HG03558 (cell line): ENCODE results near the gene CHPF2.

Experiments used
- ATAC-seq: cut with Tn5 transposase; IDR thresholded peaks from one replicate; pipeline ENCODE4 v1.9.1; 2021; ENCODE audit warnings: moderate number of reproducible peaks; ENCODE audit not compliant: unreplicated experiment; ENCODE audit errors: extremely low read depth

Gene CHPF2

GRCh38 chr7:151202836-151203235 lies 29.4 kb upstream of the CHPF2 start:
- no peak for ATAC-seq

GRCh38 chr7:151204383-151205032 lies 27.8 kb upstream of the CHPF2 start:
- ATAC-seq: no peak

- ATAC-seq: no peak
Observed at GRCh38 chr7:151205730-151206129, 26.6 kb upstream of the CHPF2 start.

- no peak for ATAC-seq
Observed at GRCh38 chr7:151206914-151207313, 25.4 kb upstream of the CHPF2 start.

GRCh38 chr7:151207315-151207714 lies 25.0 kb upstream of the CHPF2 start:
- no peak for ATAC-seq

GRCh38 chr7:151207804-151208203 lies 24.5 kb upstream of the CHPF2 start:
- ATAC-seq: no peak

GRCh38 chr7:151208253-151208862 lies 23.9 kb upstream of the CHPF2 start:
- ATAC-seq: no peak

- ATAC-seq: no peak
Observed at GRCh38 chr7:151209588-151209987, 22.7 kb upstream of the CHPF2 start.

GRCh38 chr7:151210087-151210854 lies 22.0 kb upstream of the CHPF2 start, which contains the start of gene H2BK1:
TSS of gene H2BK1 (minus strand) at chr7:151210488. CDS start at chr7:151210318, 170 bp downstream.
- ATAC-seq: no peak

- ATAC-seq: no peak
Observed at GRCh38 chr7:151211155-151211772, 21.0 kb upstream of the CHPF2 start.

GRCh38 chr7:151212626-151213025 lies 19.7 kb upstream of the CHPF2 start:
- no peak for ATAC-seq

GRCh38 chr7:151213826-151214225 lies 18.5 kb upstream of the CHPF2 start:
- ATAC-seq: no peak

- no peak for ATAC-seq
Observed at GRCh38 chr7:151215396-151215795, 16.9 kb upstream of the CHPF2 start.

- ATAC-seq: no peak
Observed at GRCh38 chr7:151218170-151218569, 14.1 kb upstream of the CHPF2 start.

GRCh38 chr7:151223728-151224127 lies 8.6 kb upstream of the CHPF2 start:
- no peak for ATAC-seq

- no peak for ATAC-seq
Observed at GRCh38 chr7:151225948-151226510, 6.3 kb upstream of the CHPF2 start.

GRCh38 chr7:151226560-151226874 lies 5.8 kb upstream of the CHPF2 start:
- ATAC-seq: no peak

- ATAC-seq: peak; percentile 99
Observed at GRCh38 chr7:151226875-151227782, 5.2 kb upstream of the CHPF2 start, which contains the start of gene ABCF2. TSS of gene ABCF2 (minus strand) at chr7:151227205. CDS start at chr7:151226458, 747 bp downstream.

- ATAC-seq: no peak
Observed at GRCh38 chr7:151228024-151228866, 4.0 kb upstream of the CHPF2 start.
